ENCODE results near the gene KANSL1.
"Not testable (repeated sequence)": the region's sequence is repeated elsewhere in the genome, so short reads cannot be mapped to it uniquely, and the experiment has no call there.

The KANSL1 gene

GRCh38 chr17:46109603-46110189, 83.5 kb downstream of the KANSL1 start:
- DNase-seq (ENCODE audit: low spot score) = no peak

GRCh38 chr17:46108550-46109110, 84.6 kb downstream of the KANSL1 start:
- DNase-seq (ENCODE audit: low spot score) = no peak

GRCh38 chr17:46108120-46108519, 85.1 kb downstream of the KANSL1 start:
- DNase-seq (ENCODE audit: low spot score) = no peak

- DNase-seq (ENCODE audit: low spot score) = no peak
Measured at GRCh38 chr17:46106966-46107644, 86.1 kb downstream of the KANSL1 start.

GRCh38 chr17:46102806-46103205, 90.4 kb downstream of the KANSL1 start:
- DNase-seq (ENCODE audit: low spot score) = not testable (repeated sequence)

GRCh38 chr17:46101785-46102617, 91.2 kb downstream of the KANSL1 start:
- not testable (repeated sequence) for DNase-seq (ENCODE audit: low spot score)

GRCh38 chr17:46100590-46100989, 92.6 kb downstream of the KANSL1 start:
- no peak for DNase-seq (ENCODE audit: low spot score)

- DNase-seq (ENCODE audit: low spot score) = no peak
Measured at GRCh38 chr17:46099865-46100264, 93.4 kb downstream of the KANSL1 start.

GRCh38 chr17:46097497-46097896, 95.7 kb downstream of the KANSL1 start:
- no peak for DNase-seq (ENCODE audit: low spot score)

GRCh38 chr17:46092991-46093390, 100.2 kb downstream of the KANSL1 start:
- DNase-seq (ENCODE audit: low spot score) = no peak

- DNase-seq (ENCODE audit: low spot score) = no peak
Measured at GRCh38 chr17:46090871-46091270, 102.4 kb downstream of the KANSL1 start.

GRCh38 chr17:46089389-46089965, 103.8 kb downstream of the KANSL1 start:
- DNase-seq (ENCODE audit: low spot score) = no peak

- no peak for DNase-seq (ENCODE audit: low spot score)
Measured at GRCh38 chr17:46088595-46088994, 104.6 kb downstream of the KANSL1 start.

- not testable (repeated sequence) for DNase-seq (ENCODE audit: low spot score)
Measured at GRCh38 chr17:46087871-46088270, 105.4 kb downstream of the KANSL1 start.

- DNase-seq (ENCODE audit: low spot score) = no peak
Measured at GRCh38 chr17:46086821-46087220, 106.4 kb downstream of the KANSL1 start.

GRCh38 chr17:46085522-46085921, 107.7 kb downstream of the KANSL1 start:
- DNase-seq (ENCODE audit: low spot score) = no peak

- no peak for DNase-seq (ENCODE audit: low spot score)
Measured at GRCh38 chr17:46082257-46082656, 111.0 kb downstream of the KANSL1 start.

- DNase-seq (ENCODE audit: low spot score) = no peak
Measured at GRCh38 chr17:46081018-46081320, 112.3 kb downstream of the KANSL1 start.

GRCh38 chr17:46080118-46081017, 112.9 kb downstream of the KANSL1 start:
- no peak for DNase-seq (ENCODE audit: low spot score)

GRCh38 chr17:46078675-46079074, 114.6 kb downstream of the KANSL1 start:
- no peak for DNase-seq (ENCODE audit: low spot score)

GRCh38 chr17:46074540-46074939, 118.7 kb downstream of the KANSL1 start:
- DNase-seq (ENCODE audit: low spot score) = no peak

All from SW480 (cell line).